Fibroblast of lung (primary cell): ENCODE data around the gene DCLRE1C.

Experiments used
- CTCF ChIP-seq, 2 donors: IDR thresholded peaks in 1 of 2; conservative IDR thresholded peaks in 1 of 2; 1 replicate in 1 of 2; 2 replicates in 1 of 2; pipeline ENCODE4 v1.5.1; 2011 to 2012; ENCODE audit warnings: low read length in 2 of 2, control low read depth in 1 of 2, inconsistent platforms in 1 of 2, low read depth in 1 of 2, mild to moderate bottlenecking in 1 of 2
- EZH2 ChIP-seq: IDR thresholded peaks from 2 replicates; pipeline ENCODE4 v1.5.1; 2012; ENCODE audit warnings: low read length, control low read depth, mild to moderate bottlenecking; ENCODE audit errors: missing control alignments

DNA sequence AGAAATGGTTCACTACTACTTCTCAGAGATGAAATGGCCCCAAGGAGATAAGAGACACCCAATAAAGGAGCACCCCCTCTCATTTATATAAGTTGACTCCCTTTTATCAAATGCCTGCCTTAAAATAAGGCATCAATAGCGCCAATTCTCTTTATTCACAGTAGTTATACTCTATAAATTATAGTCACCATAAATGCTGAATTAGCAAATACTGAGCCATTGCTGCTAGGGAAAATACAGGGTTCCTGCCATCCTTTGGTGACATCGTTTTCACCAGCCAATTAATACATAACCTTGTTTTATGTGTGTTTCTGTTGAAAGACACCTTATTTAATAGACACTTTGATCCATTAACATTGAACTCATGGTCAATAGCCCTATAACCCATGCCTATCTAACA lies 28.6 kb downstream of the DCLRE1C start:
- TF ChIP-seq EZH2 (no peak), CTCF (conservative IDR thresholded peaks at IDR 0.05 in 1 of 2, IDR thresholded peaks at IDR 0.05 in 1 of 2; ENCODE audit: low read depth in 1 of 2, low read length in 2 of 2) (no peak)
